Endothelial cell of umbilical vein (primary cell): ENCODE data around the gene LAMP5. TPM values are rescaled to one million over a fixed set of nuclear protein-coding genes. Genes with fewer than 3 reads are reported as not detected.

ENCODE experiments used
- BruUV-seq: library from RNA; stranded (reverse); fragments of 400-500 nt; replicated peaks from 2 replicates; lab custom pipeline; 2021; lab: Mats Ljungman, UMichigan
- CTCF ChIA-PET: fragments of 300-600, 350-600 bp; sonication (Branson Sonifier 250); formaldehyde crosslinking; loops from one replicate; lab custom pipeline; 2021; ENCODE audit warnings: antibody characterized with exemption, inconsistent platforms; lab: Charles Lee
- POLR2A ChIA-PET: fragments of 300-600, 350-600 bp; sonication (Branson Sonifier 250); formaldehyde crosslinking; loops from one replicate; lab custom pipeline; 2021; ENCODE audit warnings: antibody characterized with exemption, inconsistent platforms; lab: Charles Lee
- DNase-seq: peaks from one replicate; pipeline ENCODE4 v3.0.0-alpha.2; 2011; ENCODE audit warnings: low read depth, low spot score
- FAIRE-seq: peaks from 2 replicates; lab custom pipeline; 2011; peaks lifted over from hg19 to GRCh38; lab: Jason Lieb, UNC
- H2AFZ ChIP-seq: 2 replicates; pipeline ENCODE4 v1.6.0; 2012; ENCODE audit warnings: low read depth, low read length, control low read depth, inconsistent platforms
- H3K27ac ChIP-seq: 2 replicates; pipeline ENCODE4 v1.5.1; 2011; ENCODE audit warnings: low read depth, mild to moderate bottlenecking, control low read depth, low read length, moderate library complexity; ENCODE audit not compliant: insufficient read depth
- H3K27me3 ChIP-seq, 2 experiments: 2 replicates each; pipeline versions ENCODE4 v1.6.0 to v1.6.1; 2011; ENCODE audit warnings: low read length in 2 of 2, mixed read lengths in 1 of 2; ENCODE audit not compliant: control insufficient read depth in 2 of 2, insufficient read depth in 2 of 2
- H3K36me3 ChIP-seq, 2 experiments: 2 replicates in 1 of 2; 3 replicates in 1 of 2; pipeline ENCODE4 v1.5.1; 2011; ENCODE audit warnings: low read length in 2 of 2, mild to moderate bottlenecking in 1 of 2, moderate library complexity in 1 of 2; ENCODE audit not compliant: control insufficient read depth in 2 of 2, insufficient read depth in 2 of 2; ENCODE audit errors: extremely low read depth in 1 of 2
- H3K4me1 ChIP-seq: 3 replicates; pipeline ENCODE4 v1.5.1; 2011; ENCODE audit warnings: mild to moderate bottlenecking, low read length; ENCODE audit not compliant: control insufficient read depth, insufficient read depth; ENCODE audit errors: extremely low read depth
- H3K4me2 ChIP-seq: 2 replicates; pipeline ENCODE4 v1.6.1; 2011; ENCODE audit warnings: low read length, control low read depth, mixed read lengths; ENCODE audit not compliant: insufficient read depth
- H3K4me3 ChIP-seq, 3 experiments: fragments of 200-600 bp in 1 of 3; sonication (generic), shearing (Covaris generic) in 1 of 3; replicated peaks in 1 of 3; 2 replicates each; pipeline ENCODE4 v1.5.1; 2011 to 2016; ENCODE audit warnings: control low read depth in 3 of 3, low read length in 3 of 3, mild to moderate bottlenecking in 2 of 3, inconsistent platforms in 1 of 3, low read depth in 1 of 3, moderate library complexity in 1 of 3; ENCODE audit not compliant: insufficient read depth in 1 of 3
- H3K79me2 ChIP-seq: 2 replicates; pipeline ENCODE4 v1.6.0; 2012; ENCODE audit warnings: low read length, inconsistent platforms; ENCODE audit not compliant: control insufficient read depth, insufficient read depth
- H3K9ac ChIP-seq: replicated peaks from 2 replicates; pipeline ENCODE3; 2011; ENCODE audit warnings: low read length, control low read depth; ENCODE audit not compliant: insufficient read depth; ENCODE audit errors: extremely low read depth
- H3K9me1 ChIP-seq: replicated peaks from 3 replicates; pipeline ENCODE4 v1.6.0; 2011; ENCODE audit warnings: mild to moderate bottlenecking, low read length; ENCODE audit not compliant: control insufficient read depth, insufficient read depth; ENCODE audit errors: extremely low read depth
- H3K9me3 ChIP-seq: replicated peaks from 2 replicates; pipeline ENCODE4 v1.5.1; 2012; ENCODE audit warnings: low read length, inconsistent platforms; ENCODE audit not compliant: control insufficient read depth, insufficient read depth
- H4K20me1 ChIP-seq: replicated peaks from 2 replicates; pipeline ENCODE3; 2011; ENCODE audit warnings: mild to moderate bottlenecking, low read length; ENCODE audit not compliant: control insufficient read depth, insufficient read depth; ENCODE audit errors: extremely low read depth
- JUN ChIP-seq: IDR thresholded peaks from 2 replicates; pipeline ENCODE4 v1.6.1; 2011; ENCODE audit warnings: borderline replicate concordance, low read depth; ENCODE audit not compliant: insufficient read length, insufficient read depth
- dilution Hi-C: fragments of 300-500 bp; cut with MboI; formaldehyde crosslinking; loops from one replicate; pipeline ENCODE4 v1.15.0; 2019; ENCODE audit warnings: low sequenced_read_pairs; ENCODE audit not compliant: extremely low pct_ligation_motif_present
- intact Hi-C: fragments of 100-400 bp; cut with micrococcal nuclease; formaldehyde crosslinking; loops from one replicate; pipeline ENCODE4 v1.10.0; 2022
- polyA plus RNA-seq, 4 experiments: library from polyadenylated mRNA; depleted of rRNA in 3 of 4; stranded (reverse) in 3 of 4; unstranded in 1 of 4; fragments of >200 nt; gene quantifications; 2 replicates each; pipeline versions ENCODE4 v1.2.1 to v1.2.3, GENCODE V29; 2011 to 2012; ENCODE audit warnings: missing spikeins in 1 of 4
- total RNA-seq: library from RNA; stranded (reverse); gene quantifications from 2 replicates; pipeline ENCODE4 v1.2.3, GENCODE V29; 2021

Gene LAMP5
- total and polyA plus RNA-seq, 2 donors (not counting 3 experiments of a cell fraction or from before 2014, with no cell fraction given) = not detected

DNA sequence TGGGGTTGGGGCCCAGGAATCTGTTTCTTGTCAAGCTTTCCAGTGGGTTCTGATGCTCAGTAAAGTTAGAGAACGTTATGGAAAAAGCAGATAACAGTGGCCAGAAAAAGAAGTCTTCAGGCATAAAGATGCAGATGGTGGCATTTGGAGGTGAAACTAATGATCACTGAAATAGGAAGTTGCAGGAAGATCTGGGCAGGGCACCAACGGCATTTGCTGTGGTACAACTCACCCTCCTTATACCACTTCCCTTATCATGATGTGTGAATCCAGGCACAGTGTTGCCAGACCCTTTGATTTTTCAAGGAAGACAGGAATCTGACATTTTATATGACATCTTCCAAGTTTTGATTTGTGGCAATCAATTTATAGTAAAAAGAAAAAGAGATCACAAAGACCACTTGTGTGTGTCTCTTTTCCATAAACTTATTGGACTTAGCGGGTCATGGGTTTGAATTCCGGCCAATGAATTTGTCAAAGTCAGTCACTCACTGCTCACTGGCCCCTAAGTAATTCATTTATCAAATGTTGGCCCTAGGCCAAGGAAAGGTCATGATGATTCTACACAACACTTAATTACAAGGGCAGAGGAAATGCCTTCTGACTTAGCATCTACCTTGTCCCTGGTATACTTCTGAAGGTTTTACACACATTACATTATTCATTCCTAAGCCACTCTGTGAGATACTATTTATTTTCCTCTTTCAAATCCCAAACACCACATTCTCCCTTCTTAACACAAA lies 37.6 kb downstream of the LAMP5 start:
- intact Hi-C loops = no loop called here
- Histone ChIP-seq H3K36me3 (no peaks in the 10 kb centered on the region), H4K20me1 (no peaks in the 10 kb centered on the region), H3K4me3 (no peak overlapping the region), H3K9me1 (no peaks in the 10 kb centered on the region), H3K4me1 (no peaks in the 10 kb centered on the region), H2AFZ (no peak overlapping the region), H3K27ac (no peak overlapping the region), H3K4me2 (no peak overlapping the region), H3K79me2 (no peaks in the 10 kb centered on the region), H3K27me3 (peaks cover 4% of the 10 kb centered on the region in 2 experiments), H3K9ac (no peak overlapping the region), H3K9me3 (no peaks in the 10 kb centered on the region)
- ChIA-PET CTCF (no interaction called here), POLR2A (no interaction called here)
- dilution Hi-C loops = no loop called here
- DNase-seq (no peak), FAIRE-seq (no peak)
- BruUV-seq = no TSS peak
- TF ChIP-seq JUN = no peak

- H3K79me2 ChIP-seq = no peaks in the 10 kb centered on the region
- no peak overlapping the region for H3K4me3 ChIP-seq
- CTCF ChIA-PET = no interaction called here
- no peak for TF ChIP-seq JUN
- dilution Hi-C loops = no loop called here
- FAIRE-seq (no peak), DNase-seq (no peak)
- H3K9me3 ChIP-seq = no peaks in the 10 kb centered on the region
- H3K27me3 ChIP-seq = peaks cover 1 to 2% of the 10 kb centered on the region in 2 experiments
- no peaks in the 10 kb centered on the region for H3K36me3 ChIP-seq
- H3K4me2 ChIP-seq = no peak overlapping the region
- intact Hi-C loops = no loop called here
- H3K9me1 ChIP-seq = no peaks in the 10 kb centered on the region
- no peak overlapping the region for H2AFZ ChIP-seq
- no peak overlapping the region for H3K9ac ChIP-seq
- no peaks in the 10 kb centered on the region for H3K4me1 ChIP-seq
- no peak overlapping the region for H3K27ac ChIP-seq
- BruUV-seq = no TSS peak
- H4K20me1 ChIP-seq = no peaks in the 10 kb centered on the region
- POLR2A ChIA-PET = no interaction called here
Measured at GRCh38 chr20:9555781-9556180, 41.4 kb downstream of the LAMP5 start.
